NCI-H774 (cell line): Measurements from ENCODE around the gene ITGBL1.
A peak's percentile ranks its signal among the peaks of the same experiment; 100 is the strongest.

Source experiments
- DNase-seq: peaks from one replicate; lab custom pipeline; 2025; lab: John Stamatoyannopoulos, UW

ITGBL1 gene

GRCh38 chr13:101751488-101751887, 299.0 kb downstream of the ITGBL1 start:
- DNase-seq = no peak

- DNase-seq = no peak
Observed at GRCh38 chr13:101752432-101752831, 300.0 kb downstream of the ITGBL1 start.

- DNase-seq = no peak
Observed at GRCh38 chr13:101755228-101755887, 302.9 kb downstream of the ITGBL1 start.

GRCh38 chr13:101757446-101758039, 305.1 kb downstream of the ITGBL1 start:
- peak; percentile 5 for DNase-seq

GRCh38 chr13:101763191-101763590, 310.7 kb downstream of the ITGBL1 start:
- DNase-seq = no peak
